Mammary epithelial cell (primary cell): ENCODE measurements around the gene CAMSAP1.

Experiments used
- CTCF ChIP-seq, 2 donors: IDR thresholded peaks in 1 of 2; conservative IDR thresholded peaks in 1 of 2; 2 replicates each; pipeline ENCODE4 v1.5.1; 2011 to 2012; ENCODE audit warnings: inconsistent platforms in 2 of 2, low read length in 2 of 2, mild to moderate bottlenecking in 2 of 2, control low read depth in 1 of 2, low read depth in 1 of 2; ENCODE audit not compliant: insufficient read depth in 1 of 2; ENCODE audit errors: extremely low read depth in 1 of 2
- EZH2 ChIP-seq: IDR thresholded peaks from 2 replicates; pipeline ENCODE4 v1.6.1; 2012; ENCODE audit warnings: low read length, inconsistent platforms, borderline replicate concordance

GRCh38 chr9:135930446-135931345, 23.4 kb upstream of the CAMSAP1 start:
- TF ChIP-seq CTCF (conservative IDR thresholded peaks at IDR 0.05 in 1 of 2, IDR thresholded peaks at IDR 0.05 in 1 of 2; ENCODE audit: extremely low read depth in 1 of 2, insufficient read depth in 1 of 2, low read depth in 1 of 2, low read length in 2 of 2) (no peak), EZH2 (no peak)
